Neutrophil (primary cell): ENCODE measurements around the gene OSCAR.
"Not testable (repeated sequence)": the region's sequence is repeated elsewhere in the genome, so short reads cannot be mapped to it uniquely, and the experiment has no call there.

ENCODE experiments used
- H3K27ac ChIP-seq: fragments of 200-600 bp; sonication (generic); 2 replicates; pipeline ENCODE4 v1.5.1; 2016; ENCODE audit warnings: mild to moderate bottlenecking, moderate library complexity
- H3K27me3 ChIP-seq: fragments of 200-600 bp; sonication (generic); 2 replicates; pipeline ENCODE4 v1.6.0; 2016; ENCODE audit warnings: mild to moderate bottlenecking
- H3K36me3 ChIP-seq: fragments of 200-600 bp; sonication (generic); 2 replicates; pipeline ENCODE4 v1.5.1; 2017
- H3K4me1 ChIP-seq, 2 experiments: fragments of 200-600 bp in 1 of 2; sonication (generic) in 1 of 2; 1 replicate in 1 of 2; 2 replicates in 1 of 2; pipeline versions ENCODE4 v1.5.1 to v1.6.1; 2013 to 2016; ENCODE audit warnings: low read depth in 1 of 2, low read length in 1 of 2, mild to moderate bottlenecking in 1 of 2, moderate library complexity in 1 of 2; ENCODE audit not compliant: control insufficient read depth in 1 of 2, insufficient read depth in 1 of 2
- H3K4me3 ChIP-seq, 2 experiments: fragments of 200-600 bp in 1 of 2; sonication (generic) in 1 of 2; 1 replicate in 1 of 2; 2 replicates in 1 of 2; pipeline ENCODE4 v1.5.1; 2013 to 2016; ENCODE audit warnings: low read depth in 1 of 2, low read length in 1 of 2, mild to moderate bottlenecking in 1 of 2, moderate library complexity in 1 of 2
- H3K9me3 ChIP-seq: fragments of 200-600 bp; sonication (generic); 2 replicates; pipeline ENCODE4 v1.5.1; 2016
- CTCF ChIP-seq: fragments of 200-600 bp; sonication (generic); IDR thresholded peaks from 2 replicates; pipeline ENCODE4 v1.5.1; 2016; ENCODE audit warnings: antibody characterized with exemption

Gene OSCAR

GRCh38 chr19:54106716-54107115, 6.1 kb upstream of the OSCAR start:
- peaks cover 15 to 16% of the 10 kb centered on the region in 2 experiments for H3K4me1 ChIP-seq
- H3K4me3 ChIP-seq, result no peak overlapping the region
- H3K9me3 ChIP-seq, result no peaks in the 10 kb centered on the region
- TF ChIP-seq CTCF, result no peak
- no peak overlapping the region for H3K27ac ChIP-seq
- H3K36me3 ChIP-seq, result peaks cover 57% of the 10 kb centered on the region
- H3K27me3 ChIP-seq, result no peaks in the 10 kb centered on the region

GRCh38 chr19:54105796-54106195, 5.2 kb upstream of the OSCAR start:
- Histone ChIP-seq H3K4me1 (peaks cover 25% of the 10 kb centered on the region in 2 experiments), H3K4me3 (no peak overlapping the region), H3K27ac (no peak overlapping the region), H3K9me3 (no peaks in the 10 kb centered on the region), H3K36me3 (peaks cover 53% of the 10 kb centered on the region), H3K27me3 (no peaks in the 10 kb centered on the region)
- TF ChIP-seq CTCF, result no peak

GRCh38 chr19:54104998-54105715, 4.6 kb upstream of the OSCAR start:
- Histone ChIP-seq H3K36me3 (peaks cover 46% of the 10 kb centered on the region), H3K4me1 (peaks cover 31 to 32% of the 10 kb centered on the region in 2 experiments)
- no peak for TF ChIP-seq CTCF

GRCh38 chr19:54102421-54103169, 2.0 kb upstream of the OSCAR start, which contains the start of gene NDUFA3:
NDUFA3 (plus strand) TSS chr19:54102855; CDS start chr19:54102879, 24 bp downstream.
- Histone ChIP-seq H3K27me3 (no peaks in the 10 kb centered on the region), H3K4me3 (peak within 1 kb of the TSS; percentile 77 to 88), H3K9me3 (no peaks in the 10 kb centered on the region), H3K36me3 (peaks cover 21% of the 10 kb centered on the region), H3K27ac (peak within 1 kb of the TSS; percentile 96), H3K4me1 (peaks cover 57% of the 10 kb centered on the region in 2 experiments)
- peak; percentile 40 for TF ChIP-seq CTCF

More at GRCh38 chr19:54104998-54105715, 4.6 kb upstream of the OSCAR start:
- Histone ChIP-seq H3K9me3 (no peaks in the 10 kb centered on the region), H3K27me3 (no peaks in the 10 kb centered on the region), H3K4me3 (no peak overlapping the region), H3K27ac (no peak overlapping the region)

GRCh38 chr19:54099903-54100255, 724 bp downstream of the OSCAR start:
- peaks cover 82 to 84% of the 10 kb centered on the region in 2 experiments for H3K4me1 ChIP-seq
- not testable (repeated sequence) for H3K27me3 ChIP-seq, H3K9me3 ChIP-seq
- peaks cover 11% of the 10 kb centered on the region for H3K36me3 ChIP-seq
- H3K4me3 ChIP-seq, result peak overlapping the region; percentile 78 to 87
- H3K27ac ChIP-seq, result peak overlapping the region; percentile 96
